Measurements from ENCODE around the gene GAS6. TPM values are rescaled to one million over a fixed set of nuclear protein-coding genes. Genes with fewer than 3 reads are reported as not detected.

GAS6 gene
- total and polyA plus RNA-seq, 3 donors from 2014 or later = 193 to 575 (median 416) TPM

- TF ChIP-seq CTCF (IDR thresholded peaks at IDR 0.05) (no peak), POLR2A (IDR thresholded peaks at IDR 0.05) (no peak)
- Histone ChIP-seq H3K4me3 (no peak overlapping the region), H3K27ac (no peak overlapping the region), H3K36me3 (ENCODE audit: low read depth, missing control alignments) (no peaks in the 10 kb centered on the region), H3K9me3 (no peaks in the 10 kb centered on the region), H3K4me1 (peaks cover 20% of the 10 kb centered on the region), H3K27me3 (no peaks in the 10 kb centered on the region)
- intact Hi-C loops (cut with DNase I; ENCODE audit: low total_unique reads) = no loop called here
- no peak for DNase-seq
- 73 to 74% methylated on average over 4 of the region's 4 CpGs for WGBS, 2 donors
Measured at GRCh38 chr13:113865427-113865826, 1.6 kb upstream of the GAS6 start.

- Histone ChIP-seq H3K9me3 (no peaks in the 10 kb centered on the region), H3K4me3 (peak overlapping the region; percentile 59 to 84), H3K36me3 (ENCODE audit: low read depth, missing control alignments) (no peaks in the 10 kb centered on the region), H3K4me1 (peaks cover 31% of the 10 kb centered on the region), H3K27ac (peak overlapping the region in 1 of 2 donors; percentile 85), H3K27me3 (no peaks in the 10 kb centered on the region)
- no peak for TF ChIP-seq CTCF (IDR thresholded peaks at IDR 0.05)
- TF ChIP-seq POLR2A (IDR thresholded peaks at IDR 0.05) = no peak
- WGBS, 2 donors = 7 to 8% methylated on average over 10 of the region's 10 CpGs
- intact Hi-C loops (cut with DNase I; ENCODE audit: low total_unique reads) = no loop called here
- DNase-seq = peak; percentile 18
Measured at GRCh38 chr13:113864273-113864890, 506 bp upstream of the GAS6 start.

GRCh38 chr13:113862931-113863523 lies 849 bp downstream of the GAS6 start:
- H3K27me3 ChIP-seq = no peaks in the 10 kb centered on the region
- H3K9me3 ChIP-seq = no peaks in the 10 kb centered on the region
- peaks cover 34% of the 10 kb centered on the region for H3K4me1 ChIP-seq
- intact Hi-C loops (cut with DNase I; ENCODE audit: low total_unique reads) = no loop called here
- H3K36me3 ChIP-seq (ENCODE audit: low read depth, missing control alignments) = no peaks in the 10 kb centered on the region
- no peak for TF ChIP-seq POLR2A (IDR thresholded peaks at IDR 0.05)
- TF ChIP-seq CTCF (IDR thresholded peaks at IDR 0.05) = no peak
- H3K4me3 ChIP-seq = peak overlapping the region; percentile 79 to 84
- peak; percentile 47 for DNase-seq
- WGBS, 2 donors = 2 to 3% methylated on average over 15 to 47 of the region's 60 CpGs
- H3K27ac ChIP-seq = peak overlapping the region; percentile 72 to 85

- peak; percentile 38 for DNase-seq
- no peaks in the 10 kb centered on the region for H3K9me3 ChIP-seq
- H3K4me1 ChIP-seq = peaks cover 40% of the 10 kb centered on the region
- 31 to 56% methylated on average over 17 to 31 of the region's 31 CpGs for WGBS, 2 donors
- intact Hi-C loops (cut with DNase I; ENCODE audit: low total_unique reads) = no loop called here
- no peak for TF ChIP-seq CTCF (IDR thresholded peaks at IDR 0.05)
- no peak for TF ChIP-seq POLR2A (IDR thresholded peaks at IDR 0.05)
- H3K27me3 ChIP-seq = no peaks in the 10 kb centered on the region
- H3K27ac ChIP-seq = peak overlapping the region; percentile 12 to 85
- no peaks in the 10 kb centered on the region for H3K36me3 ChIP-seq (ENCODE audit: low read depth, missing control alignments)
- peak overlapping the region; percentile 79 to 84 for H3K4me3 ChIP-seq
Measured at GRCh38 chr13:113862191-113862930, 1.5 kb downstream of the GAS6 start.
